Measurements from ENCODE around the gene NPC1L1. TPM values are rescaled to one million over a fixed set of nuclear protein-coding genes. Genes with fewer than 3 reads are reported as not detected.

NPC1L1 gene
- total and polyA plus RNA-seq, 2 experiments from 2014 or later = not detected

DNA sequence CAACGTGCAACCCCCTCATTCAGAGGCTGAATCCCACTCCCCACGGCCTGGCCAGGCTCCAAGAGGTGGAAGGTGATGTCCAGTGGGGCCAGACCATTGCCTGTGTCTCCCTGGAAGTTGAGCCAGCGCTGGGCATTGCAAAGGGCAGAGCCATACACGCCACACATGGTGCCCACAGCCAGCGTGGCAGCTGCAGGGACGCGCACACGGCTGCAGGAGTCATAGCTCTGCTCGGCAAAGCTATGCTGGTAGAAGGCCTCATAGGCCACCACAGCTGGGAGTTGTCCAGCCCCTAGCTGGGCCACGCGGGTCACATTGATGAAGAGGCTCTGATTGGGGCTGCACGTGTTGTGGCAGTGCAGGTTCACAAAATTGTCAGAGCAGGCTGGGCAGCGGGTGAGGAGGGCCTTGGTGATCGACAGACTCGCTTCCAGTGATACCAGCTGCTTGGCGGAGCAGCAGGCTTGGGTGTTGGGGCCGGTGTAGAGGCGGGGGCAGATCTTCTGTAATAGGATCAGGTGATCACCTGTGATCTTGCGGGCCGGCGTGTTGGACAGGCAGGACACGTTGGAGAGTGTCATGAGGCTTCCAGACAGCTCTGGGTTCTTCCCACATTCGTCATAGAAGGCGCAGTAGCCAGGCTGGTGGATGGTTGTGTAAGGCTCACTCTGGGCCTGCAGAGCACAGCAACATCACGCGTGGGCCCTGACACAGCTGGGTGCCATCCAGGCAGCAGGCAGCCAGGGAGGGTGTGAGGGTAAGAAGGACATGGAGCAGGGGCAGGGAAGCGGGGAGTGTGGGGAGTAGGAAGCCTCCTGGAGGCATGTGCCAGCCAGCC lies 1.2 kb downstream of the NPC1L1 start:
- Histone ChIP-seq H3K9me3 (ENCODE audit: low read depth) (no peaks in the 10 kb centered on the region), H3K27me3 (no peaks in the 10 kb centered on the region), H3K4me1 (ENCODE audit: low read depth) (no peaks in the 10 kb centered on the region), H3K4me3 (no peak overlapping the region), H3K36me3 (no peaks in the 10 kb centered on the region), H3K27ac (no peak overlapping the region)
- no peak for DNase-seq (ENCODE audit: low read depth in 1 of 2, low spot score in 1 of 2)
- no peak for TF ChIP-seq CTCF (IDR thresholded peaks at IDR 0.05; ENCODE audit: low read depth, low read length)

DNA sequence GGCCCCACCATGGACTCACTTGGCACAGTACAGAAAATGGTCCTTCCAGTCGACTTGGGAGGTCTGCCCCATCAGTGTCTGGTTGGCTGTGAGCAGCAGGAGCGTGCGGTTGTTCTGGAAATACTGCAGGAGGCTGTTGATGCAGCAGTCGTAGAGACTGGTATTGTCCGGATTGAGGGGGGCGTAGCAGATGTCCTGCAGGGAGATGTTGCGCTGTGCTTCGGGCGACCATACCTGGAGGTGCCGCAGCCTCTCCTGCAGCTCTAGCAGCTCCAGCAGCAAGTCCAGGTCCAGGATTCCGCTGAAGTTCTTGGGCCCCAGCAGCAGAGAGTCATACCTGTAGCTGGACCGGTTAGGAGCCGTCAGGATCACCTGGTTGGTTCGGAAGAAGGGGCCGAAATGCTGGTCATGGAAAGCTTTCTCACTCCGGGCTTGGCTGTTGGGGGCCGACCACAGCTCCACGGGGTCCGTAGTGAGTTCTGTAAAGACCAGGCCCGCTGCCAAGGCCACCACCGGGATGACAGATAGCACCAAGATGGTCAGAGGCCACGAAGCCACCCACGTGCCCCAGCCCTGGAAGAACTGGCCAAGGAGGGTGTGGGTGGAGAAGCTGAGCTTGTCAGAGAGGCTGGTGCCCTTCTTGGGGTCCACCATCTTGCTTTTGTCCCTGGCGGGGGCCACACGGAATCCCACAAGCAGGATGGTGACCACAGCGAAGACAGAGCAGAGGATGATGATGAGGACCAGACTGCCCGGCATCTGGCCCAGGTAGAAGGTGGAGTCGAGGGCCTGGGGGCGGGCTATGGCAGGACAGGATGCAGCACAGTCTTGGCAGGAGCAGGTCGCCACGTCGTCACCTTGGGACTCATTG lies 2.1 kb downstream of the NPC1L1 start:
- no peak for DNase-seq (ENCODE audit: low read depth in 1 of 2, low spot score in 1 of 2)
- H3K36me3 ChIP-seq = no peaks in the 10 kb centered on the region
- no peaks in the 10 kb centered on the region for H3K4me1 ChIP-seq (ENCODE audit: low read depth)
- no peaks in the 10 kb centered on the region for H3K9me3 ChIP-seq (ENCODE audit: low read depth)
- H3K27me3 ChIP-seq = no peaks in the 10 kb centered on the region
- no peak overlapping the region for H3K27ac ChIP-seq
- H3K4me3 ChIP-seq = no peak overlapping the region
- no peak for TF ChIP-seq CTCF (IDR thresholded peaks at IDR 0.05; ENCODE audit: low read depth, low read length)

DNA sequence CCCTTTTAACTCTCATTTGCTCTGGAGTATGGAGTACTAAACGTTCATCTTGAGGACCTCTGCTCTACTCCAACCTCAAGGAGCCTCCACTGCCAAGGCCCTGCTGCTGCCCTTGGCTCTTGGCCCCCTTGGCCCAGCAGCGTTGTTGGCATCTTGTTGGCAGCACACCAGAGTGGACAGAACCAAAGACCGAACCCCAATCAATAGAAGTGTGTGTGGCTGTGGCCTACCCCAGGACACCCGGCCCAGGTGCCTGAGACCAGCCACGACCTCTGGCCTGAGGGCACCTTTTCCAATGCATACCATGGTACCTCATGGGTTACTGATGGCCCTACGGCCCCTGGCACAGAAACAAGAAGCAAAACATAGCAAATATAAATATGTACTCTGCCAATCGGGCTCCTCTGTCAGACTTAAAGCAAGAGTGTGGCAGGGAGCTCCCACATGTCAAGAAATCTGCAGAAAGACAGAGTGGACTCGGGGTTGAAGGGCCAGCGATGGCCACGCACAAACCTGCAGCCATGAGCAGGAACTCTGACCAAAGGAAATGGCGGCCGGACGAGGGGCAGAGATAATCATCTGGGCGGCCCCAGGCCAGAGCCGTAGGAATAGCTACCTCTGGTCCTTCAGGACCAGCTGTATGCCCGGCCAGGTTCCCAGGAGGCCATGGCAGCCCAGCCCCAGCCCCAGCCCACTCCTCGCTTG lies 2.9 kb downstream of the NPC1L1 start:
- Histone ChIP-seq H3K27me3 (no peaks in the 10 kb centered on the region), H3K36me3 (no peaks in the 10 kb centered on the region), H3K4me3 (no peak overlapping the region), H3K9me3 (ENCODE audit: low read depth) (no peaks in the 10 kb centered on the region), H3K27ac (no peak overlapping the region), H3K4me1 (ENCODE audit: low read depth) (no peaks in the 10 kb centered on the region)
- DNase-seq (ENCODE audit: low read depth in 1 of 2, low spot score in 1 of 2) = no peak
- no peak for TF ChIP-seq CTCF (IDR thresholded peaks at IDR 0.05; ENCODE audit: low read depth, low read length)

DNA sequence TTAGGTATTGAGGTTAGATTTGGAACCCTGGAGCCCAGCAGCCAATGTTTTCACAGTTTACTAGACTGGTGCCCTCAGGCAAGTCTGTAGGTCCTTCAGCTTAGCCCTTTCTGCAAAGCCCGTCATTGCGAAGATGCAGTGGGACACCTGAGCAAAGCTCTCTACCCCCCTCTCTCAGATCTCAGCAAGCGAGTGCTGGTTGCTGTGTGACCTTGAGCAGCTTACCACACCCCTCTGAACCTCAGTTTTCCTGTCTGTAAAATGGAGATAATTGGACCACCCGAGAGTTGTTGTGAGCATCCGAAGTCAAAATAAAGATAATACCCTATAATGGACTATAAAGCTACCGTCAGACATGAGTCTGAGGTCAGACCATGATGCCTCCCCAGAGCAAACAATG lies 3.7 kb downstream of the NPC1L1 start:
- TF ChIP-seq CTCF (IDR thresholded peaks at IDR 0.05; ENCODE audit: low read depth, low read length) = no peak
- no peaks in the 10 kb centered on the region for H3K36me3 ChIP-seq
- H3K27ac ChIP-seq = no peak overlapping the region
- DNase-seq (ENCODE audit: low read depth in 1 of 2, low spot score in 1 of 2) = no peak
- H3K4me1 ChIP-seq (ENCODE audit: low read depth) = no peaks in the 10 kb centered on the region
- no peaks in the 10 kb centered on the region for H3K9me3 ChIP-seq (ENCODE audit: low read depth)
- no peaks in the 10 kb centered on the region for H3K27me3 ChIP-seq
- H3K4me3 ChIP-seq = no peak overlapping the region

- H3K9me3 ChIP-seq (ENCODE audit: low read depth) = no peaks in the 10 kb centered on the region
- H3K27ac ChIP-seq = no peak overlapping the region
- DNase-seq (ENCODE audit: low read depth in 1 of 2, low spot score in 1 of 2) = no peak
- H3K4me3 ChIP-seq = no peak overlapping the region
- no peaks in the 10 kb centered on the region for H3K4me1 ChIP-seq (ENCODE audit: low read depth)
- TF ChIP-seq CTCF (IDR thresholded peaks at IDR 0.05; ENCODE audit: low read depth, low read length) = no peak
- H3K36me3 ChIP-seq = no peaks in the 10 kb centered on the region
- H3K27me3 ChIP-seq = no peaks in the 10 kb centered on the region
These were observed 5.0 kb downstream of the NPC1L1 start for GRCh38 chr7:44536090-44536489.
